ENCODE measurements around the gene RNF123. TPM values are rescaled to one million over a fixed set of nuclear protein-coding genes. Genes with fewer than 3 reads are reported as not detected.

RNF123 gene
- total RNA-seq, 1 experiment from 2014 or later, result 40.6 TPM

DNA sequence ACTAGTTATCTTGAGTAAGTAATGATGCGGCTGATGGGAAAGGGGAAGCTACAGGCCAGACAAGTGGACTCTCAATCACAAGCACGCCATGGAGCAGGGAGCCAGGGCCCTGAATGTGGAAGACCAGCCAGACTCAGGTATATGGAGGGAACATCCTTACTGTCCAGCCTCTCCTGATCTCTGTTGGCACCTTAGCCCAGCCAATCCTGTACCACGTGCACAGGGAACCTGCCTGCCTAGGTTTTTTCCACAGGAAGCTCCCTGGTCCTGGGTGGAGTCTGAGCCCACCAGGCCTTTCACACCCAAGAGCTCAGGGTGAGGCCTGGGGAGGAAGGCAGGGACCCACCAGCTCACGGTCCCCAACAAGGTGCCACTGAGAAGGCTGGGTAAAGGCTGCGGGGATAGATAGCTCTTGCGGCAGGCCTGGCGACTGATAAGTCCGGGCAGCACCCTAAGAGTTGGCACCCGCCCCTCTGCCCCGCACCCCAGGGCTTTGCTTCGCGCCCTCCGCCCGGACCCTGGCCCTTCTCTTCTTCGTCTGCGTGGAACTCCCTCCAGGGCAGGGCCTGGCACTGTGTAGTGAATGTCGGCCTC lies 16.1 kb upstream of the RNF123 start:
- Histone ChIP-seq H2BK120ac (ENCODE audit: low read depth, low read length, poor library complexity, severe bottlenecking) (no peak overlapping the region), H4K20me1 (ENCODE audit: control insufficient read depth, insufficient read depth, insufficient read length) (no peaks in the 10 kb centered on the region), H3K9me3 (ENCODE audit: control insufficient read depth, low read depth, low read length) (no peaks in the 10 kb centered on the region), H2BK20ac (ENCODE audit: low read depth, low read length, poor library complexity, severe bottlenecking) (no peak overlapping the region), H3K23me2 (ENCODE audit: insufficient read length, low read depth, low read length, poor library complexity, severe bottlenecking) (peaks cover 8% of the 10 kb centered on the region), H3K79me1 (ENCODE audit: insufficient read depth, low read depth, low read length, poor library complexity, severe bottlenecking) (peaks cover 4% of the 10 kb centered on the region), H2AK5ac (ENCODE audit: insufficient read length, low read length) (no peak overlapping the region), H3K27me3 (ENCODE audit: insufficient read depth, low read length) (no peaks in the 10 kb centered on the region), H4K8ac (replicated peaks; ENCODE audit: insufficient read length, low read depth, low read length) (no peak overlapping the region), H3K14ac (ENCODE audit: insufficient read depth, low read length) (peak overlapping the region; percentile 83), H2BK12ac (ENCODE audit: insufficient read length, low read depth, low read length) (no peak overlapping the region), H3K27ac (ENCODE audit: insufficient read length, low read depth, low read length) (no peak overlapping the region), H2BK5ac (ENCODE audit: insufficient read length, low read length) (no peak overlapping the region), H2AFZ (ENCODE audit: low read length) (no peak overlapping the region), H3K79me2 (ENCODE audit: insufficient read depth, low read length) (no peaks in the 10 kb centered on the region; the same call in 1 of the 2 replicates), H3K4me1 (ENCODE audit: insufficient read depth, low read length) (no peaks in the 10 kb centered on the region; the same call in 1 of the 2 replicates), H4K5ac (ENCODE audit: insufficient read length, low read depth, low read length) (no peak overlapping the region), H3T11ph (ENCODE audit: low read length) (no peak overlapping the region), H3K56ac (ENCODE audit: insufficient read length, low read depth, low read length) (no peak overlapping the region), H2BK15ac (ENCODE audit: low read depth, low read length) (no peak overlapping the region), H4K91ac (ENCODE audit: insufficient read length, low read depth, low read length) (no peak overlapping the region), H3K23ac (ENCODE audit: insufficient read length, low read depth, low read length) (no peak overlapping the region), H3K4me2 (ENCODE audit: insufficient read depth, insufficient read length, low read length) (peak overlapping the region; percentile 67), H3K18ac (ENCODE audit: insufficient read length, low read depth, low read length) (peak overlapping the region; percentile 69), H3K9ac (ENCODE audit: extremely low read depth, insufficient read length, low read length) (peak overlapping the region; percentile 44), H3K4ac (ENCODE audit: low read depth, low read length) (no peak overlapping the region; the same call in 1 of the 2 replicates)
- Mint-ChIP-seq H3K27ac (peak overlapping the region; percentile 93 to 99 (median 98)), H3K36me3 (ENCODE audit: insufficient read depth in 1 of 3, low read depth in 3 of 3) (peaks cover 21 to 28% (median 28%) of the 10 kb centered on the region in 3 experiments; a peak in 6 of 7 replicates), H3K27me3 (ENCODE audit: low read depth) (no peaks in the 10 kb centered on the region; the same call in 1 of the 2 replicates), H3K4me1 (peaks cover 15 to 20% of the 10 kb centered on the region in 2 experiments), H3K9me3 (no peaks in the 10 kb centered on the region), H3K4me3 (peak overlapping the region; percentile 94 to 95)
- WGBS (ENCODE audit: extremely low coverage, insufficient read length, low lambda C conversion rate), result no CpG with 5 or more reads among the region's 17 CpGs
- no peak for DNase-seq
- TF ChIP-seq, protein P1, sequence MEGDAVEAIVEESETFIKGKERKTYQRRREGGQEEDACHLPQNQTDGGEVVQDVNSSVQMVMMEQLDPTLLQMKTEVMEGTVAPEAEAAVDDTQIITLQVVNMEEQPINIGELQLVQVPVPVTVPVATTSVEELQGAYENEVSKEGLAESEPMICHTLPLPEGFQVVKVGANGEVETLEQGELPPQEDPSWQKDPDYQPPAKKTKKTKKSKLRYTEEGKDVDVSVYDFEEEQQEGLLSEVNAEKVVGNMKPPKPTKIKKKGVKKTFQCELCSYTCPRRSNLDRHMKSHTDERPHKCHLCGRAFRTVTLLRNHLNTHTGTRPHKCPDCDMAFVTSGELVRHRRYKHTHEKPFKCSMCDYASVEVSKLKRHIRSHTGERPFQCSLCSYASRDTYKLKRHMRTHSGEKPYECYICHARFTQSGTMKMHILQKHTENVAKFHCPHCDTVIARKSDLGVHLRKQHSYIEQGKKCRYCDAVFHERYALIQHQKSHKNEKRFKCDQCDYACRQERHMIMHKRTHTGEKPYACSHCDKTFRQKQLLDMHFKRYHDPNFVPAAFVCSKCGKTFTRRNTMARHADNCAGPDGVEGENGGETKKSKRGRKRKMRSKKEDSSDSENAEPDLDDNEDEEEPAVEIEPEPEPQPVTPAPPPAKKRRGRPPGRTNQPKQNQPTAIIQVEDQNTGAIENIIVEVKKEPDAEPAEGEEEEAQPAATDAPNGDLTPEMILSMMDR (conservative IDR thresholded peaks at IDR 0.05), result no peak

All from H9 (cell line).